GM19035 (cell line): ENCODE measurements around the gene UAP1L1.
"Not testable (repeated sequence)": the region's sequence is repeated elsewhere in the genome, so short reads cannot be mapped to it uniquely, and the experiment has no call there.

Experiments
- ATAC-seq: cut with Tn5 transposase; IDR thresholded peaks from one replicate; pipeline ENCODE4 v1.9.1; 2021; ENCODE audit not compliant: unreplicated experiment

UAP1L1 gene

DNA sequence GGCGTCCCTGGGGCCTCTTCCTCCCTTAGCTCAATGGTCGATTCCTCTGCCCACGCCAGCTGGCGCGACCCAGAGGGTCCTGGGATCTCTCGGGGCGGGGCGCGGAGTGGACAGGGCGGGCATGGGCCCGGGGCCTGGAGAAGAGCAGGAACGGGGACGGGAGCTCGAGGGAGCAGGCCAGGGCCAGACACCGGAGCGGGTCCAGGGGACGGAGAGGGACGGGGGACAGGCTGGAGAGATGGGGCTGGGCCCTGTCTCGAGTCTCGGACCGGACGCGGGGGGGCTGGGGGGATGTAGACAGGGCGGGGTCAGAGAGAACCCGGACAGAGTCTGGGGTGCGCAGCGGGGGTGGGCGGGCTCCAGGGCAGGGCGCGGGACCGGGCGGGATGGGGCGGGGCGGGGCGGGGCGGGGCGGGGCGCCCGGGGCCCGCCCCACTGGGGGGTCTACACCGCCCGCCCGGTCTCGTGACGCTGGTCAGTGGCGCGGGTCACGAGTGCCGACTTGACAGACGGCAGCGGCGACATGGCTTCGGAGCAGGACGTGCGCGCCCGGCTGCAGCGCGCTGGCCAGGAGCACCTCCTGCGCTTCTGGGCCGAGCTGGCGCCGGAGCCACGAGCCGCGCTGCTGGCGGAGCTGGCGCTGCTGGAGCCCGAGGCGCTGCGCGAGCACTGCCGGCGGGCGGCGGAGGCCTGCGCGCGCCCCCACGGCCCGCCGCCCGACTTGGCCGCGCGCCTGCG, at the start of gene UAP1L1:
Gene UAP1L1 (plus strand): TSS at position 508 of the 738 bp plus-strand sequence. CDS start 16 bp downstream, at position 524.
- peak; percentile 71 for ATAC-seq

DNA sequence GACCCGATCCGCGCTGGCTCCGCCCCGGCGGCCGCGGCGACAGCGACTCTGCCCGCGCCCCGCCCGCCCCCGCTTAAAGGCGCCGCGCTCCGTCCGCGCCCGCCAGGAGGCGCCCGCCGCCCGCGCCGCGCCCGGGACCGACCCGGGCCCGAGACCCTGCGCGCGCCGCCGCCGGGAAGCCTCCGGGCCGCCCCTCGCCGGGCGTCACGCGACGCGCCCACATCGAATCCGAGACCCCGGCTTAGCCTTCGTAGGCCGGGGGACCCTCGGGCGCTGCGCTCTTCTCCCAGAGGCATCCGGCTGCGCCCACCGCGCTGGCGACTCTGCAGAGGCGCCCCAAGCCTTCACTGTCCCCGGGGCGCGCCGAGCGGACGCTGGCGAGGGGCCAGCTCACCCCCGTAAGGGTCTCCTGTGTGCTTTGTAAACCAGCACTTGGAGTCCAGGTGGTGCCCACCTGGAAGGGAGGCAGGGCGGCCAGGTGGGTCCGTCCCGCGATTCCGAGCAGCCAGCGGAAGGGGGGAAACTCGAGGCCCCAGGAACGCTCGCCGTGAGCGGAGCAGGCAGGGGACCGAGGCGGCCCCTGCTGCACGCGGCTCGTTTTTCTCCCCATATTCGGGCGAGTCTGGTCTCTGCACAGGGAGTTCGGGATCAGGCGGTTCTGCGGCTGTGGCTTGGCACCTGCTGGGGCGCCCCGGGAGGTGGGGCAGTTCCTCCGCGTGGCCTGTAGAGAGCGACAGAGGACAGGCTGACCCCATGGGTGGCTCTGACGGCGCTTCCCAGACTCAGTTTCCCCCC, 48.9 kb upstream of the UAP1L1 start:
- no peak for ATAC-seq

DNA sequence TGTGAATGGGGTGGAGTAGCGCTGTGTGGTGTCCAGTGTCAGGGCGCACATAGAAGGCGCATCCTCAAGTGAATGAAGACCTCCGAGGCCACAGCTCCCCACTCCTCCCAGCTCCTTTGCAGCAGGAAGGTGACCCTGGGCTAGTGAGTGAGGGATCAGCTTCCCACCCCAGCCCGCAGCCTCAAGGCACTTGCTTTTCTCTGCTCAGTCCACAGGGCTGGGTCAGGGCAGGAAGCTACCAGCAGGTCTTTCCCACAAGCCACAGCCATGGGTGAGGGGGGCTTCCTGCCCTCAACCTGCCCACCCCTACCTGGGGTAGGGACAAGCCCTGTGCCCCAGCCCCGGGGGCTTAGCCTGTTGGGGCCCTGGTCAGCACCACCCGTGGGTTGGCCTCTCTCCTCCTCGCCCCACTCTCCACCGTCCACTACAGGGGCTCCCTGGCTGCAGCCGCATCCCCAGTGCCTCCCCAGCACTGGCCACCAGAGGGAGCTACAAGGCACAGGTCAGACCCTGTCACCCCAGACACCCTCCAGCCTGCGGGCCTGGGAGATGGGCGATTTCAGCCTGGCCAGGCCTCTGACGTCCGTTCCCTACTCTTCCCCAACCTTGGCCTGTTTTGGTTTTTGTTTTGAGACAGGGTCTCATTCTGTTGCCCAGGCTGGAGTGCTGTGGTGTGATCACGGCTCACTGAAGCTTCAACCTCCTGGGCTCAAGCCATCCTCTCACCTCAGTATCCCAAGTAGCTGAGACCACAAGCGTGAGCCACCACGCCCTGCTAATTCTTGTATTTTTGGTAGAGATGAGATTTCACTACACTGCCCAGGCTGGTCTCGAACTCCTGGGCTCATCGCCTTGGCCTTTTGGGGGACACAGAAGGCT, 48.0 kb upstream of the UAP1L1 start:
- no peak for ATAC-seq

DNA sequence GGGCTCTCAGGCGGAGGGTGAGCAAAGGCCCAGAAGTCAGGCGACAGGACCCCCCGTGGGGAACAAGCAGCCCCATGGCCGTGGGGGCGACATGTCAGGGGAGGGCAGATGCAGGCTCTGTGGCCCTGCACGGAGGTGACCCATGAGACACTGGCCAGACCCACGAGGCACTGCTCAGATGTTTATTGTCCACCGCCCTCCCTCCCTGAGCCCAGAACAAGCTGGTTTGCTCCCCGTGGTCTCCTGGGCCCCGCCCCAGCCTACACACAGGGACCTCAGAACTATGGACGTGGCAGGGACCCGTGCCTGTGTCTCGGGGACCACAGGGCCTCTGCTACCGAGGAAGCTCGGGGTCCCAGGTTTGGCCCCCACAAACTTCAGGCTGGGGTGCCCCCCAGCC, 47.3 kb upstream of the UAP1L1 start:
- no peak for ATAC-seq

GRCh38 chr9:137030538-137031527, 46.5 kb upstream of the UAP1L1 start:
- ATAC-seq: no peak

DNA sequence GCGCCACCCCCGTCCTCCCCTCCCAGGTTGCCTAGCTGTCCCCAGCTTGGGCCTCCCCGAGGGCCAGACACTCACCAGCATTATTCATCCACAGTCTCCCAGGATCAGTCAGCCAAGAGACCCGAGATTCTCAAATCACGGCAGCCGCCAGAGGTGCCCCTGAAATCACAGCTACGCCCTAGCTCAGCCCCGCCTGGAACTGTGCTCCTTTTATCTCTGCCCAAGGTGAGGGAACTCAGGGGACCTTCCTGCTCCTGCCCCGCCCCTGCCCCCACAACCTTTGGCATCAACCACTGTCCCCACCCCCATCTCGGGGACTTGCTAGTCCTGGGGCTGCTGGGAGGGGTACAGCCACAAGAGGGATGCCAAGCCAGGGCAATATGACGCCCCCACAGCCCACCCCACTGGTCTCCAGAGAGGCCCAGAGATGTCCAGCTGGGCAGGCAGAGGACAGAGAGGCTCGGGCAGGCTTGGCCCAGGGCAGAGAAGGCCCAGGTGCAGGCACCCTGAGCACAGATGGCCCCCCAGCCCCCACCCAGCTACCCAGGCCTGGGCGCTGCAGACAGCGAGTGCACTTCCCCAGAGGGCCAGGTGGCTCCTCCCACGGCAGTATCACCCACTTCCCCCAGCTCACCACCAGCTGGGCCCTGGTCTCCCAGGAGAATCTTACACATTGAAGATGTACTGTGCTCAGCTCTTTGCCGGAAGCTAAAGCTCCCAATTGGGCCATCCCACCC, 45.2 kb upstream of the UAP1L1 start, which contains the start of gene FUT7:
Gene FUT7 (minus strand): TSS at position 185 of the 737 bp plus-strand sequence. CDS start 97 bp downstream, at position 88.
- no peak for ATAC-seq

DNA sequence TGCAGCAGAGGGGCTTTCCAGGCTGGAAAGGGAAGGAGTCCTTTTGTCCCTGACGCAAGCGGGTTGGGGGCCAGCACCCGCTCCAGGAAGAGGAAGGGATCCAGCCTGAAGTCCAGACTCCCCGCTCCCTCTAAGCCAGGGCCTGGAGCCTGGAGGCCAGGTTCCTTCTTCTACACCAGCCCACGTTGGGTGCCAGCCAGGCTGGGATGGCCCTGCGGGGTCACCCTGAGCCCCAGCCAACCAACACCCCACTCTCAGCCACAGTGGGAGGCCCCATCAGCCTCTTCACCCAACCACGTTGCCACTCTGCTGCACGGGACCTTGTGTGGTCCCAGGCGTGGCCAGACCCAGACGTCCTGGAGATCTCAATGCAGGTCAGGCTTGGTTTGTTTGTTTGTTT, 44.5 kb upstream of the UAP1L1 start:
- no peak for ATAC-seq

DNA sequence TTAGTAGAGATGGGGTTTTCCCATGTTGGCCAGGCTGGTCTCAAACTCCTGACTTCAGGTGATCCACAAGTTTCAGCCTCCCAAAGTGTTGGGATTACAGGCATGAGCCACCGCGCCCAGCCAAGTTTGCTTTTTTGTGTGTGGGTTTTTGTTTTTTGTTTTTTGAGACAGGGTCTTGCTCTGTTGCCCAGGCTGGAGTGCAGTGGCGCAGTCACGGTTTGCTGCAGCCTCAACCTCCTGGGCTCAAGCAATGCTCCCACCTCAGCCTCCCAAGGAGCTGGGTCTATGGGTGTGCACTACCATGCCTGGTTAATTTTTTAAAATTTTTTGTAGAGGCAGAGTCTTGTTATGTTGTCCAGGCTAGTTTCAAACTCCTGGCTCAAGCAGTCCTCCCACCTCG, 43.8 kb upstream of the UAP1L1 start:
- ATAC-seq: not testable (repeated sequence)

DNA sequence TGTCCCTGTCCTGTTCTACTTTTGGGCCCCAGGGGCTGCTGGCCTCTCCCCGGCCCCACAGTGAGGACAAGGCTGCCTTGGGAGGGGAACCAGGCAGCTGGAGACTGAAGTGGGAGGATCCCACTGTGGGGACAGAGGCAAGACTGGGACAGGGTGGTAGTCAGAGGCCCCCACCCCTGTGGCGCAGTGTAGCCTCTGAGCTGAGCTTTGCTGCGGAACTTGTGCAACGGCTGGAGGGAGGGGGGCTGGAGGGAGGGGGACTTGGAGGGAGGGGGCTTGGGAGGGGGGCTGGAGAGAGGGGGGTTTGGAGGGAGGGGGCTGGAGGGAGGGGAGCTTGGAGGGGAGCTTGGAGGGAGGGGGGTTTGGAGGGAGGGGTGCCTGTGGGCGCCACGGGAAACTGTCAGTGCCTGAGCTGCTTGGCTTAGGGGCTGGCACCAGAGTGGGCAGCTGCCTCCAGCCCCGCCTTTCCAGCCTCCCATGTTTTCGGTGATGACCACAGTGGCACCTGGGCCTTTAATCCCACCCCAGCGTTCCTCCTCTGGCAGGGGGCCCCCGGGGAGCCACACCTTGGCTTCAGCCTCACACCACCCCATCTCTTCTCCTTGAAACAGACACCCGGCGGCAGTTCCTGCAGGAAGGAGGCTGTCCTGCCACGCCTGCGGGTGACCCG, 43.1 kb upstream of the UAP1L1 start:
- no peak for ATAC-seq

GRCh38 chr9:137034709-137035506, 42.4 kb upstream of the UAP1L1 start:
- ATAC-seq: peak; percentile 56

DNA sequence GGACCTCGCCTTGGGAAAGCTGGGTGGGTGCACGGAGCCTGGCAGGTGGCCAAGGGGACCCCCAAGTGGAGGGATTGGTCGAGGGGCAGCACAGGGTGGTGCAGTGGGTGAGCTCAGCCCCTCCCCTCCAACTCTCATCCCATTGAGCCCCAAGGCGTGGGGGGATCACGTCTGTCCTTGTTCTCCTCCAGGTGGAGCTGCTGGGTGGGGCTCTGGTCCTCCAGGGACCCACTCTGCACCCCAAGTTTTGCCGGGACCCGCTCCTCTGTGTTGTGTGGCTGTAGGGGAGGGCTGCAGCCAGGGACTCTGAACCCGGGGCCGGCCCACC, 41.8 kb upstream of the UAP1L1 start:
- ATAC-seq: no peak

- ATAC-seq: no peak
These were observed 41.4 kb upstream of the UAP1L1 start for GRCh38 chr9:137035937-137036336.

DNA sequence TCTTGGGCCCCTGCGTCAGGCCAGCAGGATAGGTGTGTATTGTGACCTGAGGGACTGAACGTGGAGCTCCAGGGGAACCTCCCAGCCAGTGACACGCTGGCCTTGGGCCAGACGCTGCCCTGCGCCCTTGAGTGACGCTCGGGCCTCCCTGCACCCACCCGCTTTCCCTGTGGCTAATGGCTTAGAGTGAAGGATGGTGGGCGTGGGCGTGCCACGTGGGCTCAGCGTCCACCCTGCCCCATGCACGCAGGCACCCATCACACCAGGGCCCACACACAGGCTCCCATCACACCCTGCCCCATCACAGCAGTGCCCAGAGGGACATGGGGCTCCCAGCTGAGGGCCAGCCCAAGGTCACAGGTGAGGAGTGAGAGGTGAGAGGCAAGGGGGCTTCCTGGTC, 40.3 kb upstream of the UAP1L1 start:
- no peak for ATAC-seq

DNA sequence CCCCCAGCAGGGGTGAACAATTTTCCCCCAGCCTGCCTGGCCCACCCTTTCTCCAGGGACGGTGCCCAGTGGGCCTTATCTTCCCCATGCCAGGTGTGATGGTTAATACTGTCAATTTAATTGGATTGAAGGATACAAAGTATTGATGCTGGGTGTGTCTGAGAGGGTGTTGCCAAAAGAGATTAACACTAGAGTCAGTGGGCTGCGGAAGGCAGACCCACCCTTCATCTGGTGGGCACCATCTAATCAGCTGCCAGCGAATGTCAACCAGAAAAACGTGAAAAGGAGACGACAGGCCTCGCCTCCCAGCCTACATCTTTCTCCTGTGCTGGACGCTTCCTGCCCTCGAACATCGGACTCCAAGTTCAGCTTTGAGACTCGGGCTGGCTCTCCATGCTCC, 39.8 kb upstream of the UAP1L1 start:
- no peak for ATAC-seq

GRCh38 chr9:137038916-137039315, 38.4 kb upstream of the UAP1L1 start:
- ATAC-seq: no peak

GRCh38 chr9:137039611-137040366, 37.5 kb upstream of the UAP1L1 start:
- ATAC-seq: no peak

DNA sequence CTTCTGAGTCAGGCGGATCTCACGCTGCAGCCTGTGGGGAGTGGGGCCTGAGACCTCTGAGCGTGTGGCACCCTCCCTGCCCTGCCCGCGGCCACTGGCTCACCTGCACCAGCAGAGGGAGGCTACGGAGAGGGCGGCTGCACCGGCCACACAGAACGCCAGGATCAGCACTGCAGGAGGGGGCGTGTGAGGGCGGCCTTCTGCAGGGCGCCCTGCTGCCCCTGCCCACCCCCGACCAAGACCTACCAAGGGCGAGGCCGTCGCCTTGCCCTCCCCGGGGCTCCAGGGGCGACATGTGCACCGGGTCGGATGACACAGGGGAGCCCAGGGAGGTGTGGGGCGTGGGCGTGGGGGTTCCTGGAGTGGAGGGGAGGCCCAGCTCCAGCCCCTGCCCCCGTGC, 36.7 kb upstream of the UAP1L1 start:
- ATAC-seq: no peak
